DOHH2 (cell line): Measurements from ENCODE around the gene RUNX1.

ENCODE experiments used
- CTCF ChIP-seq: fragments of 200-600 bp; sonication (generic); IDR thresholded peaks from one replicate; pipeline ENCODE4 v1.5.1; 2014; ENCODE audit warnings: antibody characterized with exemption, mild to moderate bottlenecking, low read depth, low read length; ENCODE audit not compliant: poor library complexity, severe bottlenecking
- EZH2phosphoT487 ChIP-seq: fragments of 200-600 bp; sonication (generic); IDR thresholded peaks from 2 replicates; pipeline ENCODE4 v1.6.1; 2017; ENCODE audit warnings: borderline replicate concordance, mild to moderate bottlenecking, antibody characterized with exemption, low read length, moderate library complexity, mixed read lengths

- TF ChIP-seq EZH2phosphoT487 (no peak), CTCF (no peak)
Observed at GRCh38 chr21:34825101-34825500, 224.0 kb downstream of the RUNX1 start.
